D341Med (cell line): Measurements from ENCODE around the gene USP6.
"Not testable (repeated sequence)": the region's sequence is repeated elsewhere in the genome, so short reads cannot be mapped to it uniquely, and the experiment has no call there.

Experiments used
- DNase-seq: peaks from one replicate; pipeline ENCODE4 v3.0.0; 2012; ENCODE audit warnings: low spot score

The USP6 gene

GRCh38 chr17:5194346-5194745 lies 78.5 kb downstream of the USP6 start:
- no peak for DNase-seq

GRCh38 chr17:5198472-5198871 lies 82.6 kb downstream of the USP6 start:
- DNase-seq = no peak

GRCh38 chr17:5200360-5200759 lies 84.5 kb downstream of the USP6 start:
- DNase-seq = no peak

GRCh38 chr17:5201011-5201410 lies 85.2 kb downstream of the USP6 start:
- DNase-seq = no peak

- no peak for DNase-seq
Observed at GRCh38 chr17:5203178-5203907, 87.5 kb downstream of the USP6 start.

- DNase-seq = no peak
Observed at GRCh38 chr17:5203908-5204294, 88.1 kb downstream of the USP6 start.

- no peak for DNase-seq
Observed at GRCh38 chr17:5209396-5209795, 93.6 kb downstream of the USP6 start.

- DNase-seq = no peak
Observed at GRCh38 chr17:5210091-5210490, 94.3 kb downstream of the USP6 start.

- no peak for DNase-seq
Observed at GRCh38 chr17:5210614-5211252, 94.9 kb downstream of the USP6 start.

- no peak for DNase-seq
Observed at GRCh38 chr17:5211458-5211857, 95.6 kb downstream of the USP6 start.

GRCh38 chr17:5217562-5217961 lies 101.7 kb downstream of the USP6 start:
- DNase-seq = not testable (repeated sequence)

GRCh38 chr17:5219536-5219935 lies 103.7 kb downstream of the USP6 start:
- no peak for DNase-seq

GRCh38 chr17:5220074-5220473 lies 104.2 kb downstream of the USP6 start:
- no peak for DNase-seq

- DNase-seq = not testable (repeated sequence)
Observed at GRCh38 chr17:5221912-5222311, 106.1 kb downstream of the USP6 start.
